RWPE2 (cell line): ENCODE measurements around the gene ZNF598.

Experiments
- ATAC-seq: fragments of 200-7000 bp; cut with Tn5 transposase; 3 replicates; pipeline ENCODE4 v1.9.1; 2021; ENCODE audit warnings: low read depth
- DNase-seq: peaks from one replicate; pipeline ENCODE4 v3.0.0-alpha.2; 2020; ENCODE audit warnings: low spot score
- H3K27ac ChIP-seq: fragments of 450-650 bp; 2 replicates; pipeline ENCODE4 v1.5.1; 2017; ENCODE audit warnings: mild to moderate bottlenecking; ENCODE audit not compliant: poor library complexity, severe bottlenecking
- H3K27me3 ChIP-seq: fragments of 250-450 bp; sonication (Bioruptor Pico); 2 replicates; pipeline ENCODE4 v1.5.1; 2021; ENCODE audit warnings: mild to moderate bottlenecking, moderate library complexity; ENCODE audit not compliant: insufficient read depth, poor library complexity, severe bottlenecking
- H3K36me3 ChIP-seq: fragments of 250-450 bp; sonication (Bioruptor Pico); 2 replicates; pipeline ENCODE4 v1.5.1; 2020; ENCODE audit warnings: low read depth, mild to moderate bottlenecking, moderate library complexity
- H3K4me1 ChIP-seq: fragments of 250-450 bp; sonication (Bioruptor Pico); 2 replicates; pipeline ENCODE4 v1.5.1; 2021; ENCODE audit warnings: mild to moderate bottlenecking, moderate library complexity; ENCODE audit not compliant: insufficient read depth, poor library complexity, severe bottlenecking
- H3K4me3 ChIP-seq: fragments of 250-450 bp; sonication (Bioruptor Pico); 2 replicates; pipeline ENCODE4 v1.5.1; 2021; ENCODE audit warnings: mild to moderate bottlenecking, moderate library complexity; ENCODE audit not compliant: severe bottlenecking
- H3K9me3 ChIP-seq: fragments of 250-450 bp; sonication (Bioruptor Pico); 2 replicates; pipeline ENCODE4 v1.5.1; 2021; ENCODE audit warnings: mild to moderate bottlenecking, moderate library complexity; ENCODE audit not compliant: severe bottlenecking
- TF ChIP-seq, protein P1 (sequence below): fragments of 450-650 bp; IDR thresholded peaks from one replicate; pipeline ENCODE4 v1.5.1; 2017; ENCODE audit warnings: mild to moderate bottlenecking, moderate library complexity; ENCODE audit not compliant: poor library complexity, severe bottlenecking

The ZNF598 gene

DNA sequence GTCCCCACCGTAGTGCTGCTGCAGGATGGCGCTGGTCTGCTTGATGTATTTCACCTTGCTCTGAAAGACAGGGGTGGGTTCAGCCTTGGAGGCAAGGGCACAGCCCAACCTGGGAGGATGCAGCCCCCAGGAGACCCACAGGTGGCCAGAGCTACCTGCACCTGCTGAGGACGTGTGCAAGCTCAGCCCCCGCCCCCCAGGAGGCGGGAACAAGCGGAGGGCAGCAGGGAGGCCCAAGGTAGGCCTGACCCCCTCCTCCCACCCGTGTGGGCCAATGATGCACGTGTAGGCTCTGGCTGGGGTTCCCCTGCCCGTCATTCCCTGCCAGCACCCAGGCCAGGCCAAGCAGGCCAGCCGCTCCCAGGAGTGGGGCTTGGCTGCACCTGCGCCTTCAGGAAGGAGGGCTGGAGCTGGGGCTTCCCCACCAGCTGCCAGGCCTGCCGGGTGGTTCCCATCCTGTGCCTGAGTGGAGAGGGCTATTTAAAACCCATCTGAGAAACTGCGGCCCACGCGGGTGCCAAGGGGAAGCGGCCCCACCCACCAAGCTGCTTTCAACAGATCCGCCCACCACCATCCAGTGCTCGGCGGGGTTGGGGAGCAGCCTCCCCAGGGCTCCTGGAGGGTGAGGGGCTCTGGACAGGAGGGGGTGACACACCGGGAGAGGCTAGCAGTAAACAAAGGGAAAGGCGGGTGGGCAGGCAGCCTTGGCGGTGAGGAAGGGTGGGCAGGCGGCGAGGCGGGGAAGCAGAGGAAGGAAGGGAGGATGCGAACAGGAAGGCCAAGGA lies 34.2 kb upstream of the ZNF598 start:
- Histone ChIP-seq H3K27me3 (no peaks in the 10 kb centered on the region), H3K4me3 (no peak overlapping the region), H3K36me3 (peaks cover 4% of the 10 kb centered on the region; the same call in 1 of the 2 replicates), H3K9me3 (no peaks in the 10 kb centered on the region), H3K4me1 (peaks cover 9% of the 10 kb centered on the region), H3K27ac (no peak overlapping the region)
- DNase-seq, result no peak
- TF ChIP-seq, protein P1, sequence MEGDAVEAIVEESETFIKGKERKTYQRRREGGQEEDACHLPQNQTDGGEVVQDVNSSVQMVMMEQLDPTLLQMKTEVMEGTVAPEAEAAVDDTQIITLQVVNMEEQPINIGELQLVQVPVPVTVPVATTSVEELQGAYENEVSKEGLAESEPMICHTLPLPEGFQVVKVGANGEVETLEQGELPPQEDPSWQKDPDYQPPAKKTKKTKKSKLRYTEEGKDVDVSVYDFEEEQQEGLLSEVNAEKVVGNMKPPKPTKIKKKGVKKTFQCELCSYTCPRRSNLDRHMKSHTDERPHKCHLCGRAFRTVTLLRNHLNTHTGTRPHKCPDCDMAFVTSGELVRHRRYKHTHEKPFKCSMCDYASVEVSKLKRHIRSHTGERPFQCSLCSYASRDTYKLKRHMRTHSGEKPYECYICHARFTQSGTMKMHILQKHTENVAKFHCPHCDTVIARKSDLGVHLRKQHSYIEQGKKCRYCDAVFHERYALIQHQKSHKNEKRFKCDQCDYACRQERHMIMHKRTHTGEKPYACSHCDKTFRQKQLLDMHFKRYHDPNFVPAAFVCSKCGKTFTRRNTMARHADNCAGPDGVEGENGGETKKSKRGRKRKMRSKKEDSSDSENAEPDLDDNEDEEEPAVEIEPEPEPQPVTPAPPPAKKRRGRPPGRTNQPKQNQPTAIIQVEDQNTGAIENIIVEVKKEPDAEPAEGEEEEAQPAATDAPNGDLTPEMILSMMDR, result no peak
- ATAC-seq, result no peak

DNA sequence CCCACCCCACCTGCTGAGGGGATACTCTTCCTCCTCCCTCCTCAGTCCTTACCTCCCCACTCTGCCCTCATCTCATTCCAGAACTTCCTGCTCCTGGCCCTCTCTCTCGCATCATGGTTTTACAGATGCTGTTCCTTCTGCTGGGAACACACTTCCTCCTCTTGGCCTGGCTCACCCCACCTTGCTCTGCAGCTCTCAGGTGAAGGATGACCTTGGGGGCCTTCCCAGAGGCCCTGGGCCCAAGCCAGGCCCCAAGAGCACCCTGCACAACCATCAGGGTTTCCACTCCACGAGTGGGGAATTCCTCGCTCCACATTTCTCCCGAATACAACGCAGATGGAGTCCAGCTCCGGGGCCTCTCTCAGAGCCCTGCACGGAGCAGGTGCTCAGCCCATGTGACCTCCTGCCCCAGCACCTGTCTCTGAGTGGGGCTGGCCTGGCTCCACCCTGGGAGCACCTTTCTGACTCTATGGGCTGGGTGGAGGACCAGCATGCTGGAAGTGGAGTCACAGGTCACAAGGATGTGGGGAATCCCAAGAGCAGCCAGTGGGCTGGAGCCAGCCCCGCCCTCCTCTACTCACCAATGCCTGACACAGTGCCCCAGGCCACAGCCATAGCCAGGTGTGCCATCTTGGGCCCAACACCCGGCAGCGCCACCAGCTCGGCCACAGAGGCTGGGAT lies 33.5 kb upstream of the ZNF598 start:
- no peak overlapping the region for H3K27ac ChIP-seq
- peaks cover 9% of the 10 kb centered on the region for H3K4me1 ChIP-seq

DNA sequence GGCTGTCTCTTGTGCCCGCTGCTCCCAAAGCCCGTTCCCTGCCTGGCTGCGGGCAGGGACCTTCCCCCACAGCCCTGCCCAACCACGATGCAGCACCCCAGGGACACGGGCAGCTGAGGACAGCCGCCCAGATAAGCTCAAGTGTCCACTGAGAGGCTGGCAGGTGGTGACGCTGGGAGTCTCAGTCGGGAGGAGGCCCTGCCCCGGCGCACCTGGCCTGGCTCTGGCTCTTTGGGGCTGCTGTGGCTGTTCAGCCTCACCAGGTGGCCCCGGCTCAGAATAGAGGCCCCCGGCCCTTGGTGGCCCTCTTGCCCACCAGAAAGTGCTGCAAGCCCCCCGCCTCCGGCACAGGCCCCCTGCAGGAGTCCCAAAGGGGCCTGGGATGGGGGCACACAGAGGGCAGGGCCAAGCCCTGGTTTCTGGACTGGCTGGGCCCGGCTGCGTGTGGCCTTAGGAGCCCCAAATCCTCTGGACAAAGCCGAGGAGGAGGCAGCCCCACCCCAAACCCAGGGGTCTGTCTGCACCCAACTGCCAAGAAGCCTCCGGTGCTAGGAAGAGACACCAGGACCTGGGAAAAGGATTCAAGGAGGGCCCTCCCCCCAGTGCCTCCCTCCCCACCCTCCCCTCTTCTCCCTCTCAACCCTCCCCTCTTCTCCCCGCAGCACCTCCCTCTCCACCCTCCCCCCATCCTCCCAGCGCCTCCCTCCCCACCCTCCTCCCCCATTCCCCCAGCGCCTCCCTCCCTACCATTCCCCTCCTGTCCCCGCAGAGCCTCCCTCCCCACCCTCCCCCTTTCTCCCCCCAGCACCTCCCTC lies 32.8 kb upstream of the ZNF598 start:
- no peak for DNase-seq
- peaks cover 9% of the 10 kb centered on the region for H3K4me1 ChIP-seq
- H3K9me3 ChIP-seq, result no peaks in the 10 kb centered on the region
- peak overlapping the region; percentile 42 for H3K27ac ChIP-seq
- H3K4me3 ChIP-seq, result no peak overlapping the region
- H3K27me3 ChIP-seq, result no peaks in the 10 kb centered on the region
- H3K36me3 ChIP-seq, result peaks cover 4% of the 10 kb centered on the region; the same call in 1 of the 2 replicates
- TF ChIP-seq, protein P1, result no peak
- ATAC-seq, result no peak

More for the DNA sequence above, 33.5 kb upstream of the ZNF598 start:
- H3K9me3 ChIP-seq, result no peaks in the 10 kb centered on the region
- H3K4me3 ChIP-seq, result no peak overlapping the region
- TF ChIP-seq, protein P1, result no peak
- H3K27me3 ChIP-seq, result no peaks in the 10 kb centered on the region
- ATAC-seq (no peak), DNase-seq (no peak)
- H3K36me3 ChIP-seq, result peaks cover 4% of the 10 kb centered on the region; the same call in 1 of the 2 replicates

DNA sequence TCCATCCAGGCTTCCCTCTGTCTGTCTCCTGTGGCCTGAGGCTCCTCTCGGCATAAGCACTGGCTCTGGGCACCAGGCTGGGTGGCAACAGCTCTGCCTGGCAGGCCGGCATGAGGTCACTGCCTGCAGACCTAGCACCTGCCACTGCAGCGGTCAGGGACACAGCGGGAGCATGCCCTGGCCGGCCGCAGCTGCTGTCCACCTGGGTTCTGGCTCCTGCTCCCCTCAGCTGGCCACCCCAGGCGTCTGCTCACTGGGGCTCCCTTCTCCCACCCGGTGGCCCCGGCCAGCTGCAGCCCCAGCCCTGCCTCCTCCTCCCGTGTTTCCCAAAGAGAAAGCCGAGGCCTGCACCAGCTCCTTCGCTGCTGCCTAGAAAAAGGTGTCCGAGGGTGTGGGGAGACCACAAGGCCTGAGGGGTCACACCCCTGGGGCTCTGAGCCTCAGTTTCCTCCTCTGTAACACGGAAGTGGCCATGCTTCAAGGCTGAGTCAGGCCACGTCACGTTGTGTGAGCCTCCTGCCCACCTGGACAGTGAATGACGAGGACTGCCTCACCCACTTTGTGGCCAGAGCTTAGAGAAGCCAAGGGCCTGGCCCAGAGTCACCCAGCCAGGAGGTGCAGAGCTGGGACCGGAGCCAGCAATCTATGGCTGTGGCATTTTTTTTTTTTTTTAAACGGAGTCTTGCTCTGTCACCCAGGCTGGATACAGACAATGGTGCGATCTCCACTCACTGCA lies 31.3 kb upstream of the ZNF598 start:
- Histone ChIP-seq H3K36me3 (peaks cover 4% of the 10 kb centered on the region; the same call in 1 of the 2 replicates), H3K27me3 (no peaks in the 10 kb centered on the region), H3K9me3 (no peaks in the 10 kb centered on the region), H3K4me3 (no peak overlapping the region), H3K27ac (peak overlapping the region; percentile 42), H3K4me1 (peaks cover 9% of the 10 kb centered on the region)
- ATAC-seq, result peak; percentile 58
- DNase-seq, result no peak
- TF ChIP-seq, protein P1, result no peak
